Testis (tissue), 3 donors: ENCODE measurements around the gene UBE3C. TPM values are rescaled to one million over a fixed set of nuclear protein-coding genes. Genes with fewer than 3 reads are reported as not detected.

Experiments used
- DNase-seq: peaks from one replicate; pipeline ENCODE4 v3.0.0-alpha.2; 2019
- H3K27ac ChIP-seq, 2 donors: fragments of 200-600 bp; sonication (generic); one replicate each; pipeline ENCODE4 v1.5.1; 2019
- H3K27me3 ChIP-seq: fragments of 200-600 bp; sonication (generic); one replicate; pipeline ENCODE4 v1.5.1; 2019
- H3K36me3 ChIP-seq: fragments of 200-600 bp; sonication (generic); one replicate; pipeline ENCODE4 v1.5.1; 2017; ENCODE audit warnings: low read depth; ENCODE audit errors: missing control alignments
- H3K4me1 ChIP-seq: fragments of 200-600 bp; sonication (generic); one replicate; pipeline ENCODE4 v1.5.1; 2019
- H3K4me3 ChIP-seq, 2 donors: fragments of 200-600 bp; sonication (generic); one replicate each; pipeline ENCODE4 v1.5.1; 2017 to 2019
- H3K9me3 ChIP-seq: fragments of 200-600 bp; sonication (generic); one replicate; pipeline ENCODE4 v1.5.1; 2017
- POLR2A ChIP-seq: fragments of 450-650 bp; IDR thresholded peaks from one replicate; pipeline ENCODE4 v1.6.1; 2017; ENCODE audit warnings: antibody characterized with exemption, mild to moderate bottlenecking, moderate library complexity
- WGBS, 2 donors: methylation state at CpG; one replicate each; pipeline ENCODE4 v1.1.5; 2018; 5-methylcytosine and 5-hydroxymethylcytosine counted together
- intact Hi-C: fragments of 100-400 bp; cut with DNase I; formaldehyde crosslinking; loops from one replicate; pipeline ENCODE4 v1.15.1; 2023; ENCODE audit warnings: low total_unique reads
- polyA plus RNA-seq: library from polyadenylated mRNA; stranded (reverse); fragments of 350-450 nt; fragmentation: Illumina TruSeq; extraction: RNeasy Lipid Tissue Mini Kit (QIAGEN cat#74804); gene quantifications from one replicate; pipeline ENCODE4 v1.2.3, GENCODE V29; 2014; ENCODE audit warnings: low read depth, low replicate concordance; ENCODE audit not compliant: insufficient read depth
- small RNA-seq, 2 donors: library from RNA; depleted of rRNA; stranded (forward); fragments of <200 nt; gene quantifications; one replicate each; pipeline ENCODE3, GENCODE V24; 2016
- total RNA-seq, 2 donors: library from RNA; depleted of rRNA; stranded (reverse); fragments of >200 nt; gene quantifications; one replicate each; pipeline ENCODE4 v1.2.3, GENCODE V29; 2016
- TF ChIP-seq, protein P1 (sequence below), 3 experiments: fragments of 450-650 bp in 2 of 3; fragments of 200-600 bp in 1 of 3; sonication (generic) in 1 of 3; IDR thresholded peaks; one replicate each; pipeline ENCODE4 v1.5.1; 2016 to 2019; ENCODE audit warnings: antibody characterized with exemption in 3 of 3, mild to moderate bottlenecking in 2 of 3, moderate library complexity in 1 of 3

UBE3C gene
- total and polyA plus RNA-seq, 3 donors from 2014 or later = 69.4 to 95.9 (median 86.0) TPM

GRCh38 chr7:157318015-157318706 lies 179.4 kb downstream of the UBE3C start:
- Histone ChIP-seq H3K36me3 (no peaks in the 10 kb centered on the region), H3K27ac (peak overlapping the region in 1 of 2 donors; percentile 61), H3K4me3 (no peak overlapping the region), H3K4me1 (no peaks in the 10 kb centered on the region), H3K9me3 (no peaks in the 10 kb centered on the region), H3K27me3 (no peaks in the 10 kb centered on the region)
- 71 to 83% methylated on average over 14 of the region's 14 CpGs for WGBS, 2 donors
- TF ChIP-seq, protein P1, sequence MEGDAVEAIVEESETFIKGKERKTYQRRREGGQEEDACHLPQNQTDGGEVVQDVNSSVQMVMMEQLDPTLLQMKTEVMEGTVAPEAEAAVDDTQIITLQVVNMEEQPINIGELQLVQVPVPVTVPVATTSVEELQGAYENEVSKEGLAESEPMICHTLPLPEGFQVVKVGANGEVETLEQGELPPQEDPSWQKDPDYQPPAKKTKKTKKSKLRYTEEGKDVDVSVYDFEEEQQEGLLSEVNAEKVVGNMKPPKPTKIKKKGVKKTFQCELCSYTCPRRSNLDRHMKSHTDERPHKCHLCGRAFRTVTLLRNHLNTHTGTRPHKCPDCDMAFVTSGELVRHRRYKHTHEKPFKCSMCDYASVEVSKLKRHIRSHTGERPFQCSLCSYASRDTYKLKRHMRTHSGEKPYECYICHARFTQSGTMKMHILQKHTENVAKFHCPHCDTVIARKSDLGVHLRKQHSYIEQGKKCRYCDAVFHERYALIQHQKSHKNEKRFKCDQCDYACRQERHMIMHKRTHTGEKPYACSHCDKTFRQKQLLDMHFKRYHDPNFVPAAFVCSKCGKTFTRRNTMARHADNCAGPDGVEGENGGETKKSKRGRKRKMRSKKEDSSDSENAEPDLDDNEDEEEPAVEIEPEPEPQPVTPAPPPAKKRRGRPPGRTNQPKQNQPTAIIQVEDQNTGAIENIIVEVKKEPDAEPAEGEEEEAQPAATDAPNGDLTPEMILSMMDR (IDR thresholded peaks at IDR 0.05) = no peak
- no peak for TF ChIP-seq POLR2A
- intact Hi-C loops = no loop called here
- peak; percentile 33 for DNase-seq

Small RNA genes lying within 50 kb of the gene (small RNA-seq; reads per million reads assigned to genes)
- gene AC004975.1 = 0 reads per million in 2 donors

Other genes starting within 250 kb of the UBE3C start
- gene LMBR1, start 245.7 kb upstream of the UBE3C start, total RNA-seq = 100 to 1,000 TPM; 218 to 219 TPM
- 73.3 TPM for gene LMBR1, start 245.7 kb upstream of the UBE3C start, polyA plus RNA-seq
- gene NOM1, start 189.2 kb upstream of the UBE3C start, total RNA-seq = 10 to 100 TPM; 42.8 to 47.1 TPM
- gene NOM1, start 189.2 kb upstream of the UBE3C start, polyA plus RNA-seq = 20.2 TPM
- 1 to 10 TPM; 3.0 to 3.3 TPM for gene MNX1, start 128.3 kb upstream of the UBE3C start, total RNA-seq
- 1.5 TPM for gene MNX1, start 128.3 kb upstream of the UBE3C start, polyA plus RNA-seq
- 100 to 1,000 TPM; 154 to 172 TPM for gene DNAJB6, start 198.1 kb downstream of the UBE3C start, total RNA-seq
- 262 TPM for gene DNAJB6, start 198.1 kb downstream of the UBE3C start, polyA plus RNA-seq